ENCODE results near the gene RBM24. TPM values are rescaled to one million over a fixed set of nuclear protein-coding genes. Genes with fewer than 3 reads are reported as not detected.

Gene RBM24
- total and polyA plus RNA-seq, 2 of the 13 experiments (the other 11 are each of a cell fraction or from before 2014, with no cell fraction given) = 1.5 to 14.2 TPM

GRCh38 chr6:17271628-17272027 is 9.5 kb upstream of the RBM24 start (continued):
- TF ChIP-seq ZNF503 (CRISPR knock-in tag; IDR thresholded peaks at IDR 0.05) = no peak
- no peak for TF ChIP-seq SOX6 (IDR thresholded peaks at IDR 0.05)
- TF ChIP-seq SOX6 (CRISPR knock-in tag; IDR thresholded peaks at IDR 0.05) = peak; percentile 66
- 0 out of 2 replicates have a peak, but pooled peaks have one; percentile 47 for TF ChIP-seq ELF3 (CRISPR knock-in tag; IDR thresholded peaks at IDR 0.05)
- TF ChIP-seq LCORL (IDR thresholded peaks at IDR 0.05) = no peak
- TF ChIP-seq LCORL (CRISPR knock-in tag; IDR thresholded peaks at IDR 0.05) = peak; percentile 59; the same call in 1 of the 2 replicates
- no peak for TF ChIP-seq KAT7 (CRISPR knock-in tag; IDR thresholded peaks at IDR 0.05; ENCODE audit: borderline replicate concordance)
- TF ChIP-seq SP5 (CRISPR knock-in tag; IDR thresholded peaks at IDR 0.05; ENCODE audit: borderline replicate concordance, low read depth) = peak; percentile 25; the same call in 1 of the 2 replicates
- TF ChIP-seq, protein P1, sequence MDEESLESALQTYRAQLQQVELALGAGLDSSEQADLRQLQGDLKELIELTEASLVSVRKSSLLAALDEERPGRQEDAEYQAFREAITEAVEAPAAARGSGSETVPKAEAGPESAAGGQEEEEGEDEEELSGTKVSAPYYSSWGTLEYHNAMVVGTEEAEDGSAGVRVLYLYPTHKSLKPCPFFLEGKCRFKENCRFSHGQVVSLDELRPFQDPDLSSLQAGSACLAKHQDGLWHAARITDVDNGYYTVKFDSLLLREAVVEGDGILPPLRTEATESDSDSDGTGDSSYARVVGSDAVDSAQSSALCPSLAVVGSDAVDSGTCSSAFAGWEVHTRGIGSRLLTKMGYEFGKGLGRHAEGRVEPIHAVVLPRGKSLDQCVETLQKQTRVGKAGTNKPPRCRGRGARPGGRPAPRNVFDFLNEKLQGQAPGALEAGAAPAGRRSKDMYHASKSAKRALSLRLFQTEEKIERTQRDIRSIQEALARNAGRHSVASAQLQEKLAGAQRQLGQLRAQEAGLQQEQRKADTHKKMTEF (CRISPR knock-in tag; IDR thresholded peaks at IDR 0.05) = peak; percentile 58
- TF ChIP-seq, protein P2, sequence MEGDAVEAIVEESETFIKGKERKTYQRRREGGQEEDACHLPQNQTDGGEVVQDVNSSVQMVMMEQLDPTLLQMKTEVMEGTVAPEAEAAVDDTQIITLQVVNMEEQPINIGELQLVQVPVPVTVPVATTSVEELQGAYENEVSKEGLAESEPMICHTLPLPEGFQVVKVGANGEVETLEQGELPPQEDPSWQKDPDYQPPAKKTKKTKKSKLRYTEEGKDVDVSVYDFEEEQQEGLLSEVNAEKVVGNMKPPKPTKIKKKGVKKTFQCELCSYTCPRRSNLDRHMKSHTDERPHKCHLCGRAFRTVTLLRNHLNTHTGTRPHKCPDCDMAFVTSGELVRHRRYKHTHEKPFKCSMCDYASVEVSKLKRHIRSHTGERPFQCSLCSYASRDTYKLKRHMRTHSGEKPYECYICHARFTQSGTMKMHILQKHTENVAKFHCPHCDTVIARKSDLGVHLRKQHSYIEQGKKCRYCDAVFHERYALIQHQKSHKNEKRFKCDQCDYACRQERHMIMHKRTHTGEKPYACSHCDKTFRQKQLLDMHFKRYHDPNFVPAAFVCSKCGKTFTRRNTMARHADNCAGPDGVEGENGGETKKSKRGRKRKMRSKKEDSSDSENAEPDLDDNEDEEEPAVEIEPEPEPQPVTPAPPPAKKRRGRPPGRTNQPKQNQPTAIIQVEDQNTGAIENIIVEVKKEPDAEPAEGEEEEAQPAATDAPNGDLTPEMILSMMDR (CRISPR knock-in tag; IDR thresholded peaks at IDR 0.05) = no peak
- peak; percentile 83 for TF ChIP-seq ZNF644 (CRISPR knock-in tag; IDR thresholded peaks at IDR 0.05; ENCODE audit: low read depth)
- no peak for TF ChIP-seq ZNF646 (CRISPR knock-in tag; IDR thresholded peaks at IDR 0.05)
- no peak for TF ChIP-seq RFXANK (CRISPR knock-in tag; IDR thresholded peaks at IDR 0.05)
- 0 out of 2 replicates have a peak, but pooled peaks have one; percentile 26 for TF ChIP-seq SMYD3 (CRISPR knock-in tag; IDR thresholded peaks at IDR 0.05)
- TF ChIP-seq, protein P3, sequence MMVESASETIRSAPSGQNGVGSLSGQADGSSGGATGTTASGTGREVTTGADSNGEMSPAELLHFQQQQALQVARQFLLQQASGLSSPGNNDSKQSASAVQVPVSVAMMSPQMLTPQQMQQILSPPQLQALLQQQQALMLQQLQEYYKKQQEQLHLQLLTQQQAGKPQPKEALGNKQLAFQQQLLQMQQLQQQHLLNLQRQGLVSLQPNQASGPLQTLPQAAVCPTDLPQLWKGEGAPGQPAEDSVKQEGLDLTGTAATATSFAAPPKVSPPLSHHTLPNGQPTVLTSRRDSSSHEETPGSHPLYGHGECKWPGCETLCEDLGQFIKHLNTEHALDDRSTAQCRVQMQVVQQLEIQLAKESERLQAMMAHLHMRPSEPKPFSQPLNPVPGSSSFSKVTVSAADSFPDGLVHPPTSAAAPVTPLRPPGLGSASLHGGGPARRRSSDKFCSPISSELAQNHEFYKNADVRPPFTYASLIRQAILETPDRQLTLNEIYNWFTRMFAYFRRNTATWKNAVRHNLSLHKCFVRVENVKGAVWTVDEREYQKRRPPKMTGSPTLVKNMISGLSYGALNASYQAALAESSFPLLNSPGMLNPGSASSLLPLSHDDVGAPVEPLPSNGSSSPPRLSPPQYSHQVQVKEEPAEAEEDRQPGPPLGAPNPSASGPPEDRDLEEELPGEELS (CRISPR knock-in tag; IDR thresholded peaks at IDR 0.05) = 0 out of 2 replicates have a peak, but pooled peaks have one; percentile 32
- TF ChIP-seq POGZ (CRISPR knock-in tag; IDR thresholded peaks at IDR 0.05) = 0 out of 2 replicates have a peak, but pooled peaks have one; percentile 24
- TF ChIP-seq FOXP1 (IDR thresholded peaks at IDR 0.05) = no peak
- peak; percentile 51; the same call in 1 of the 2 replicates for TF ChIP-seq FOXP1 (CRISPR knock-in tag; IDR thresholded peaks at IDR 0.05)
- 0 out of 2 replicates have a peak, but pooled peaks have one; percentile 47 for TF ChIP-seq MEF2D (CRISPR knock-in tag; IDR thresholded peaks at IDR 0.05)

Measured in HepG2 (cell line).